ENCODE measurements around the gene TMEM238. TPM values are rescaled to one million over a fixed set of nuclear protein-coding genes. Genes with fewer than 3 reads are reported as not detected.

TMEM238 gene
- total and polyA plus RNA-seq, 9 donors: 0.14 to 0.49 (median 0.26) TPM

GRCh38 chr19:55389386-55390317 is 5.6 kb upstream of the TMEM238 start:
- 75% methylated on average over 14 of the region's 21 CpGs for WGBS (ENCODE audit: insufficient coverage)
- DNase-seq: no peak
- Histone ChIP-seq H3K36me3 (ENCODE audit: control insufficient read depth, insufficient read depth, low read length) (peaks cover 50% of the 10 kb centered on the region), H3K4me1 (ENCODE audit: control insufficient read depth, insufficient read depth, low read length) (peaks cover 41% of the 10 kb centered on the region), H3K27me3 (ENCODE audit: control insufficient read depth, insufficient read depth, low read length) (no peaks in the 10 kb centered on the region), H3K4me3 (ENCODE audit: low read length) (no peak overlapping the region), H3K27ac (ENCODE audit: low read length) (no peak overlapping the region), H3K9me3 (replicated peaks; ENCODE audit: control insufficient read depth, low read depth, low read length) (no peaks in the 10 kb centered on the region)

- no peaks in the 10 kb centered on the region for H3K27me3 ChIP-seq (ENCODE audit: control insufficient read depth, insufficient read depth, low read length)
- DNase-seq: no peak
- H3K36me3 ChIP-seq (ENCODE audit: control insufficient read depth, insufficient read depth, low read length): peaks cover 50% of the 10 kb centered on the region
- H3K4me1 ChIP-seq (ENCODE audit: control insufficient read depth, insufficient read depth, low read length): peaks cover 51% of the 10 kb centered on the region
- WGBS (ENCODE audit: insufficient coverage): 82% methylated on average over 10 of the region's 24 CpGs
- no peak overlapping the region for H3K27ac ChIP-seq (ENCODE audit: low read length)
- no peak overlapping the region for H3K4me3 ChIP-seq (ENCODE audit: low read length)
- no peaks in the 10 kb centered on the region for H3K9me3 ChIP-seq (replicated peaks; ENCODE audit: control insufficient read depth, low read depth, low read length)
These were observed 3.8 kb upstream of the TMEM238 start for GRCh38 chr19:55387736-55388497.

GRCh38 chr19:55386493-55386971 is 2.4 kb upstream of the TMEM238 start:
- H3K27ac ChIP-seq (ENCODE audit: low read length): peak overlapping the region; percentile 90
- WGBS (ENCODE audit: insufficient coverage): 2% methylated on average over 33 of the region's 33 CpGs
- no peaks in the 10 kb centered on the region for H3K27me3 ChIP-seq (ENCODE audit: control insufficient read depth, insufficient read depth, low read length)
- no peaks in the 10 kb centered on the region for H3K9me3 ChIP-seq (replicated peaks; ENCODE audit: control insufficient read depth, low read depth, low read length)
- H3K36me3 ChIP-seq (ENCODE audit: control insufficient read depth, insufficient read depth, low read length): peaks cover 49% of the 10 kb centered on the region
- DNase-seq: no peak
- peaks cover 51% of the 10 kb centered on the region for H3K4me1 ChIP-seq (ENCODE audit: control insufficient read depth, insufficient read depth, low read length)
- peak overlapping the region; percentile 98 for H3K4me3 ChIP-seq (ENCODE audit: low read length)

GRCh38 chr19:55385724-55386492 is 1.8 kb upstream of the TMEM238 start, which contains the start of gene RPL28:
RPL28 (plus strand) TSS chr19:55385932; CDS start chr19:55386358, 426 bp downstream.
- no peaks in the 10 kb centered on the region for H3K9me3 ChIP-seq (replicated peaks; ENCODE audit: control insufficient read depth, low read depth, low read length)
- H3K4me3 ChIP-seq (ENCODE audit: low read length): peak within 1 kb of the TSS; percentile 98
- H3K4me1 ChIP-seq (ENCODE audit: control insufficient read depth, insufficient read depth, low read length): peaks cover 47% of the 10 kb centered on the region
- peaks cover 43% of the 10 kb centered on the region for H3K36me3 ChIP-seq (ENCODE audit: control insufficient read depth, insufficient read depth, low read length)
- no peaks in the 10 kb centered on the region for H3K27me3 ChIP-seq (ENCODE audit: control insufficient read depth, insufficient read depth, low read length)
- WGBS (ENCODE audit: insufficient coverage): under 1% methylated on average over 66 of the region's 68 CpGs
- DNase-seq: peak; percentile 99
- peak within 1 kb of the TSS; percentile 99 for H3K27ac ChIP-seq (ENCODE audit: low read length)

GRCh38 chr19:55384920-55385723 is 1.0 kb upstream of the TMEM238 start:
- 6% methylated on average over 20 of the region's 34 CpGs for WGBS (ENCODE audit: insufficient coverage)
- H3K4me3 ChIP-seq (ENCODE audit: low read length): peak overlapping the region; percentile 98
- H3K27me3 ChIP-seq (ENCODE audit: control insufficient read depth, insufficient read depth, low read length): no peaks in the 10 kb centered on the region
- H3K36me3 ChIP-seq (ENCODE audit: control insufficient read depth, insufficient read depth, low read length): peaks cover 37% of the 10 kb centered on the region
- peaks cover 46% of the 10 kb centered on the region for H3K4me1 ChIP-seq (ENCODE audit: control insufficient read depth, insufficient read depth, low read length)
- DNase-seq: peak; percentile 99
- no peaks in the 10 kb centered on the region for H3K9me3 ChIP-seq (replicated peaks; ENCODE audit: control insufficient read depth, low read depth, low read length)
- peak overlapping the region; percentile 99 for H3K27ac ChIP-seq (ENCODE audit: low read length)

- peak; percentile 72 for DNase-seq
- Histone ChIP-seq H3K4me1 (ENCODE audit: control insufficient read depth, insufficient read depth, low read length) (peaks cover 51% of the 10 kb centered on the region), H3K4me3 (ENCODE audit: low read length) (peak overlapping the region; percentile 38), H3K27me3 (ENCODE audit: control insufficient read depth, insufficient read depth, low read length) (peaks cover 2% of the 10 kb centered on the region), H3K9me3 (replicated peaks; ENCODE audit: control insufficient read depth, low read depth, low read length) (no peaks in the 10 kb centered on the region), H3K27ac (ENCODE audit: low read length) (peak overlapping the region; percentile 3), H3K36me3 (ENCODE audit: control insufficient read depth, insufficient read depth, low read length) (peaks cover 21% of the 10 kb centered on the region)
- 1% methylated on average over 82 of the region's 88 CpGs for WGBS (ENCODE audit: insufficient coverage)
These were observed 587 bp downstream of the TMEM238 start for GRCh38 chr19:55383279-55384130.

- Histone ChIP-seq H3K27me3 (ENCODE audit: control insufficient read depth, insufficient read depth, low read length) (peaks cover 10% of the 10 kb centered on the region), H3K4me1 (ENCODE audit: control insufficient read depth, insufficient read depth, low read length) (peaks cover 48% of the 10 kb centered on the region), H3K27ac (ENCODE audit: low read length) (no peak overlapping the region), H3K4me3 (ENCODE audit: low read length) (no peak overlapping the region), H3K36me3 (ENCODE audit: control insufficient read depth, insufficient read depth, low read length) (peaks cover 12% of the 10 kb centered on the region), H3K9me3 (replicated peaks; ENCODE audit: control insufficient read depth, low read depth, low read length) (no peaks in the 10 kb centered on the region)
- no CpG with 5 or more reads among the region's 3 CpGs for WGBS (ENCODE audit: insufficient coverage)
- DNase-seq: no peak
These were observed 1.5 kb downstream of the TMEM238 start for GRCh38 chr19:55382522-55383054.

- peaks cover 47% of the 10 kb centered on the region for H3K4me1 ChIP-seq (ENCODE audit: control insufficient read depth, insufficient read depth, low read length)
- no peak overlapping the region for H3K27ac ChIP-seq (ENCODE audit: low read length)
- WGBS (ENCODE audit: insufficient coverage): 97% methylated on average over 5 of the region's 5 CpGs
- H3K9me3 ChIP-seq (replicated peaks; ENCODE audit: control insufficient read depth, low read depth, low read length): no peaks in the 10 kb centered on the region
- peaks cover 6% of the 10 kb centered on the region for H3K36me3 ChIP-seq (ENCODE audit: control insufficient read depth, insufficient read depth, low read length)
- peaks cover 12% of the 10 kb centered on the region for H3K27me3 ChIP-seq (ENCODE audit: control insufficient read depth, insufficient read depth, low read length)
- no peak overlapping the region for H3K4me3 ChIP-seq (ENCODE audit: low read length)
- no peak for DNase-seq
These were observed 2.1 kb downstream of the TMEM238 start for GRCh38 chr19:55382013-55382412.

All from muscle of leg (tissue), 11 donors.